NCI-H1436 (cell line): ENCODE results near the gene IGFBP3.

Experiments
- DNase-seq: peaks from one replicate; lab custom pipeline; 2025; lab: John Stamatoyannopoulos, UW

IGFBP3 gene

DNA sequence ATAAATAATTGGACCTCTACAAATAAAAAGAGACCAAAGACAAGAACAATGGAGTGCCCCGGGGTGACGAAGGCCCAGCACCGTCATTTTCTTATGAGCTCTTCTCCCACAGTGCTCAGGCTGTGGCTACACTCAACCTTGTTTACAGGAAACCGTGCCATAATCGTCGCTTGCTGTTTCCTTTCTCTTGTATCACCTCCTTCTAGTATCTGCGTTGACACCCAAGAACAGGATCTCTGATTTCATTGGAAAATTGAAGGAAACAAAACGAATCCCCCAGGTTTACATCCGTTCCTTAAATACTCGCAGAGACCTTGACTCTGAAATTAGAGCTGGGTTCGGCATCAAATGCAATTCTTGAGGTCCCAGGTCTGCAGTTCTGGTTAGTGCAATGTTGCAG, 1.7 kb upstream of the IGFBP3 start:
- no peak for DNase-seq

DNA sequence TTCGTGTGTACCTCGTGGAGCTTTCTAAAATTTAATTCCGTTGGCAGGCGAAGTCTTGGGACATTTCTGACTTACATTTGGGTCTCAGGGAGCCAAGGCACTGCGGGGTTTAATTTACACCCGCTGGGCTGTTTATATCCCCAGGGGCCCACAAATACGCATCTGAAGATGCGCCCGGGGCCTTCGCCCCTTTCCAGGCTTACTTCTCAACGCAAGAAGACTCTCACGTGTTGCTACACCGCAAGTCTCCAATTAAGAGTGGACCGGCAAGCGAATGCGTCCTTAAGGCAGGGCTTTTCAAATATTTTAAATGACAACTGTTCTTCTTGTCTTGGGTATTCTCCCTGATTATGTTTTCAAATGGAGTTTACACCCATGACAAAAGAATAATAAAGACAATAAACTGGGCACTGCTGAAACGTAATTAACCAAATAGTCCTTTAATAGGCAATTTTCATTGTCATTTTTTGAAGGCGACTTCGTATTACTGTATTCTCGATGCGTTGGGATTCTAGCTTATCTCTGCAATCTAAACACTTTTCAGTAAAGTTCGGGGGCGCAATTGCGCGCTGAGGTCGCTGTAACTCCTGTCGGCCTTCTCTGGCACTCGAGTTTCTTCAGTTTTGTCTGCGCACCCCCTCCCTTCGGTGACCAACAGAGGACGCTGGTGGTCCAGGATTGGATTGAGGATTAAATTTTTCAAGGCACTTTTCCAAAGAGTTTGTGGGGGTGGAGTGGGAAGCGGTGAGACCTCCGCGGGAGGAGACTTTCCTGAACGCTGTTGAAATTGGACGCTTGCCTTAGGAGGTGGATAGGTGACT, 837 bp upstream of the IGFBP3 start:
- DNase-seq: no peak

- DNase-seq: no peak
Observed at GRCh38 chr7:45921381-45921698, 268 bp upstream of the IGFBP3 start.

DNA sequence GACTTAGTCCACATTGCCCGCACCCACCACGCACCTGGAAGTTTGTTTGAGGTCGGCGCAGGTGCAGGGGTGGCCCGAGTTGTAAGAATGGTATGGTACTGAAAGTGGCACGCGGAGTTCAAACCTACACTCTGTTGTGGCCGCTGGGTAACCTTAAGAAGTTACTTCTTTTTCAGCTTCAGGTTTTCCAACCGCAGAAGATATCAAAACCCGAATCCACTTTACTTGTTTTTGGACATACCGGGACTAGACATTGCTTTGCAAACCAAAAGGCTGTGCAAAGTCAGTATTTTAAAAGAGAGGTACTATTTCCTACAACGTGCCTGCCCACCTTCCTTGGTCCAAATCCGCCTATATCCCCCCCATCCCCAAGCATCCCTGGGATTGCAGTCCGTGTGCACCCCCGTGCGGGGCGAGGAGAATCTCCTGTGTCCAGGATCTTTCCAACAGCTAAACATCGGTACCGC, 1.0 kb downstream of the IGFBP3 start:
- DNase-seq: no peak

- no peak for DNase-seq
Observed at GRCh38 chr7:45919231-45919784, 1.8 kb downstream of the IGFBP3 start.

DNA sequence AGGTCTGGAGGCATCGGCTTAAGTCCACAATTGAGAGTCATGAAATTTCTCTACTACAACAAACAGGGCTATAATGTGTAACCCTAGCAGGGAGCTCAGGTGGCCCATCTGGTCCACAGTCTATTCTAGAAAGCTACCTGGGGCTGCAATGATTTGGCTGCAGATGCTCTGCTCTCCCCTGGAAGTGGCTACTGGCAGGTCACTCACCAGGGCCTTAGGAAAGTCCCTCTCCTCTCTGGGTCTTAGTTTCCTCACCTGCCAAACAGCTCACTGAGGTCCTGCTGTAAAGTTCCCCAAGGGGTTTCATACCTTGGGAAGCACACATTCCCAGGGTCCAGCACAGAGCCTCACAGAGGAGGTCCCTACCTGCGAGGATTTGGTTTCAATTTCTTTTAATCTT, 2.5 kb downstream of the IGFBP3 start:
- no peak for DNase-seq

DNA sequence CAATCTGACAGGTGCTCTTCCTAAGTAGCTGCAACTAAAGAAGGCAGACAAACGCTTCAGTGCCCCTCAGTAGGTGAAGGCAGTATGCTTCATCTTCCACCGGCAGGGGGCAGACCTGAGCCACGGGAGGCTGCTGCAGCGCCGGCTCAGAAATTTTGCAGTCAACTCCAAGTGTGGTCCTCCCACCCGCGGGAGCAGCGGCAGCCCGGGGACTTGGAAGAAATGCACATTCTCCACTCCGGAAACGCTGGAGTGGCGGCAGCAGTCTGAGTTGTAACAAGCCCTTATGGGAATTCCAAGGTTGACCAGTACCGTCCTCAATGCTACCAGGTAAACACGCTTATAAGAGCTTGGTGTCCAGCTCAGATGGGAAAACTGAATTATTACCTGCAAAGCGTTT, 3.4 kb downstream of the IGFBP3 start:
- peak; percentile 32 for DNase-seq

GRCh38 chr7:45917064-45917463, 4.0 kb downstream of the IGFBP3 start:
- DNase-seq: no peak

- no peak for DNase-seq
Observed at GRCh38 chr7:45915606-45916005, 5.5 kb downstream of the IGFBP3 start.

DNA sequence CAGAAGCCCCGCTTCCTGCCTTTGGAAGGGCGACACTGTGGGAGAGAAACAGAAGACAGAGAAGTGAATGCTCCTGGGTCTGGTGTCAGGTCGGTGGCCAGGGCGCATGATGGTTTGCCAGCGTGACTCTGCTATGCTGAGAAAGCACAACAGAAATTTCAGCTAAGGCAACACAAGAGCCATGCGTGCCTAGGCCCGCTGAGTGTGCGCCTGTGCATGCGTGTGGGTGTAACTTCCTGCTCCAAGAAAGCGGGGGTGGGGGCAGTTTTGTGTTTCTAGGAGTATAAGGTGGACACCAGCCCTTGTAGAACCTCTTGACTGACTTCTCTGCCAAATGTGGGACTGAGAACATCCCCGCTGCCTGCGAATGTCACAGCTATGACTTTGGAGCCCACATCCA, 6.2 kb downstream of the IGFBP3 start:
- DNase-seq: no peak

DNA sequence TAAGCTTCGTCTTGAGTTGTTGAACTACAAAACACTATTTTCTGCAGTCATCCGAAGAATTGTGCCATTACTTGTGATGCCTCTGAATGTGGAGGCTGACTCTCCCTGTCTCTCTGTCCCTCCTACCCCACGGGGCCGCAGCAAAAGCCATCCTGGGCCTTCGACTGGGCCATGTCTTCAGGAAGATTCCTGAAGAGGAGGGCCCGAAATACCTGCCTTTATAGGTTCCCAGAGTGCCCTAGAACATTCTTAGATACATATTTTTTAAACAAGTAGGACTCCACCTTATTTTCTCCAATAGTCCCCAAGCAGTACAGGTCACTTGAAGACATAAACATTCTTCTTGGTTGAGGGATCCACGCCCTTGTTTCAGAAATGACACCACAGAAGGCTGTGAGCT, 8.1 kb downstream of the IGFBP3 start:
- no peak for DNase-seq

DNA sequence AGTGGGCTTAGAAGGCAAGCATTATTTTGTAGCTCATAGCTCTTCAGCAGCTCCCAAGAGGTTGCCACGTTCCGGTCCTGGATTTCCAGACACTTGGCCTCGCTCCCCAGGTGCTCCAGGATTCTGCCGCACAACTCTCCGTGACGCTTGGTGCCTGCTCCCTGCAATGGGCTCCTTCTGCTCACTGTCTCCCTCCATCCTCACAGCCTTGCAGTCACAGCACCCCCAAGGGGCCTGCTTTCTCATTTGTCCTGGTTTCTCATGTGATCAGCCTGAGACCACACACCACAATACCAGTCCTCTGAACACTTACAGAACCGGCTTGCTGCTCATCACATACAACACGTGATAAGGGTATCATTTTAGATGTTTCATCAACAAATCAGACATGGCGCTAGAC, 9.8 kb downstream of the IGFBP3 start:
- no peak for DNase-seq

DNA sequence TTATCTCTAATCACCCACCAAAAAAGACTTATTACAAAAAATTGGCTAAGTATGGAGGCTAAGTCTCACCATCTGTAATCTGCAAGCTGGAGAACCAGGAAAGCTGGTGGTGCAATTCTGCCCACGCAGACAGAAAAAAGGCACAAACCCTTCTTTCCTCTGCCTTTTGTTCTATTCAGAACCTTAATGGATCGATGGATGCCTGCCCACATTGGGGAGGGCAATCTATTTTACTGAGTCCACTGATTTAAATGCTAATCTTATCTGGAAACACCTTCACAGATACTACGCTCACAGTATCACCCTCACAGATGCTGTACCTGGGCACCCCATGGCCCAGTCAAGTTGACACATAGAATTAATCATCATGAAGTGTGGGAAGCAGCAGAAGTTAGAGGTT, 10.2 kb downstream of the IGFBP3 start:
- DNase-seq: no peak

GRCh38 chr7:45909561-45909960, 11.5 kb downstream of the IGFBP3 start:
- no peak for DNase-seq

- DNase-seq: no peak
Observed at GRCh38 chr7:45902820-45903219, 18.3 kb downstream of the IGFBP3 start.

DNA sequence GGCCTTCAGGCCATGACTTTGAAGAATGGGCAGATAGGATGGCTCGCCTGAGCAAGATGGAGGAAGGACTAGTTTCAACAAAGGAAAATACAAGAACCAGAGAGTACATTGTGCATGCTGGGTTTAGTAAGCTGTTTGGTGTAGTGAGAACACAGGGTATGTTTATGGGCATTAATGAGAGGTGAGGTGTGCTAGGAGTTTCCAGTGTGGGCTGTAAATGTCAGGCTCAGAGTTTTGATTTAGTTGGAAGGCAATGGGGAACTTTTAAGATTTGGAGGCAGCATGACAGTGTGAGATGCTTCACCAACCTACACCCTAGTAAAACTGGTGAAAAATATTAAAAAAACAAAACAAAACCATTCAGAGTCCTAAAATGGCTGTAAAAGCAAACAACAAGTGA, 19.5 kb downstream of the IGFBP3 start:
- DNase-seq: no peak

DNA sequence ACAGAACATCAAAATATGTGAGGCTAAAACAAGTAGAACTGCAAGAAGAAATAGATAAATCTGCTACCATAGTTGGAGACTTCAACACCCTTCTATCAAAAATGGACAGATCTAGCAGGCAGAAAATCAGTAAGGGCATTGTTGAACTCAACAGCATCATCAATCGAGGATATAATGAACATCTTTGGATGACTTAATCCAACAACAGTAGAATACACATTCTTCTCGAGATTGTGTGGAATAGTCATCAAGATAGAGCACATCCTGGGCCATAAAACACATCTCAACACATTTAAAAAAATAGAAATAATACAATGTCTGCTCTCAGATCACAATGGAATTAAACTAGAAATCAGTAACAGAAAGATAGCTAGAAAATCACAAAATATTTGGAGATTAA, 22.9 kb downstream of the IGFBP3 start:
- no peak for DNase-seq

- no peak for DNase-seq
Observed at GRCh38 chr7:45897042-45897690, 23.9 kb downstream of the IGFBP3 start.

GRCh38 chr7:45894665-45895062, 26.4 kb downstream of the IGFBP3 start:
- no peak for DNase-seq

GRCh38 chr7:45893996-45894664, 26.9 kb downstream of the IGFBP3 start:
- no peak for DNase-seq

DNA sequence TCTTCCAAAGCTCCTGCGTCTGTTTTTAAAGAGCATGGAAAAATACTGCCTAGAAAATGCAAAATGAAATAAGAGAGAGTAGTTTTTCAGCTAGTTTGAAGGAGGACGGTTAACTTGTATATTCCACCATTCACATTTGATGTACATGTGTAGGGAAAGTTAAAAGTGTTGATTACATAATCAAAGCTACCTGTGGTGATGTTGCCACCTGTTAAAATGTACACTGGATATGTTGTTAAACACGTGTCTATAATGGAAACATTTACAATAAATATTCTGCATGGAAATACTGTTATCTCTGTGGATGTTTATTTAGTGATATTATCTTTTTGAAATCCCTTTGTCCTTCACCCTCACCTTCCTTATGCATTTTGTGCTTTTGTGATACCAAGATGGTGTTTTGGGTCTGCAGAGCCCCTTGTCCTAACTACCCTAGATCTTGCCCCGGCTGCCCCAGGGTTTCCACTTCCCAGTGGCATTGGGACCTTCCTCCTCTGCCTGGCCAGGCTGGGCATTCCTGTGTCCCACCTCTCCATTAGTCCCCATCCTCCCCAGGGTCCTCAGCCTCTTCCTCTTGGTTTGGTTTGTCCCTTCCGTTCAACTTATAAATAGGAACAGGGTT, 27.6 kb downstream of the IGFBP3 start:
- DNase-seq: no peak

DNA sequence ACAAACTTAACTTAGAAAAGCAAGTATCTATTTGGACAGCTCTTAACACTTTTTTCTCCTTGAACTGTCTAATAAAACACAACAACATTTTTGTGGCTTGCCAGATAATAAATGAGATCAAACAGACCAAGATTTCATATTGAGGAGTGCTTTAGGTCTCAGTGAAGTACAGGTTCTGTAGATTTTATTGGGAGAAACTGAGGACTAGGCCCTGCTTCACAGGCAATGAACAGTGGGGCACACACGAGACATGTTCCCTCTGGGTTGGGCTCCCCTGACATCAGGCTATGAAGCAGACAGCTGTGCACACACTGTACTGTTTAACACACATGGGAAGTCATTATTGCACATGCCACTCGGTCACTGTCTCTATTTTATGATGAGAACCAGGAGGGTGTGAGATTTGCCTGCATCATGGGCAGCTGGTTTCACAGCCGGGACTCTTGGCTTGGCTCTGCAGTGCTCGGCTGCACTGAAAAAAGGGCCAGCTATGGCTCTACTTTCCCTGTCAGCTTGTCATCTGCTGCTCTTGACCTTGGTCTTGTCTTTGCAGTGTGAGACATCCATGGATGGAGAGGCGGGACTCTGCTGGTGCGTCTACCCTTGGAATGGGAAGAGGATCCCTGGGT, 28.6 kb downstream of the IGFBP3 start:
- DNase-seq: no peak
